D721Med (cell line): ENCODE data around the gene SLC22A15.
"Not testable (repeated sequence)": the region's sequence is repeated elsewhere in the genome, so short reads cannot be mapped to it uniquely, and the experiment has no call there.

Source experiments
- DNase-seq: peaks from one replicate; pipeline ENCODE4 v3.0.0; 2011; ENCODE audit warnings: low spot score; ENCODE audit not compliant: insufficient read length
- FAIRE-seq: peaks from 2 replicates; lab custom pipeline; 2011; peaks lifted over from hg19 to GRCh38; lab: Jason Lieb, UNC
- CTCF ChIP-seq: IDR thresholded peaks from 2 replicates; pipeline ENCODE4 v1.5.1; 2012; ENCODE audit warnings: mild to moderate bottlenecking, control low read depth; ENCODE audit not compliant: insufficient read depth; ENCODE audit errors: missing control alignments

SLC22A15 gene

GRCh38 chr1:115980998-115981993 is 5.0 kb downstream of the SLC22A15 start:
- FAIRE-seq (no peak), DNase-seq (no peak)
- TF ChIP-seq CTCF = peak; percentile 72

- FAIRE-seq = no peak
- no peak for TF ChIP-seq CTCF
- no peak for DNase-seq
Observed at GRCh38 chr1:115982400-115982799, 6.1 kb downstream of the SLC22A15 start.

GRCh38 chr1:115983584-115983983 is 7.3 kb downstream of the SLC22A15 start:
- FAIRE-seq = no peak
- no peak for DNase-seq
- TF ChIP-seq CTCF = no peak

- DNase-seq (no peak), FAIRE-seq (no peak)
- TF ChIP-seq CTCF = no peak
Observed at GRCh38 chr1:115987623-115988022, 11.3 kb downstream of the SLC22A15 start.

GRCh38 chr1:115988953-115989352 is 12.6 kb downstream of the SLC22A15 start:
- no peak for TF ChIP-seq CTCF
- DNase-seq (no peak), FAIRE-seq (no peak)

- FAIRE-seq (no peak), DNase-seq (no peak)
- TF ChIP-seq CTCF = no peak
Observed at GRCh38 chr1:115989699-115990098, 13.4 kb downstream of the SLC22A15 start.

GRCh38 chr1:115991909-115992308 is 15.6 kb downstream of the SLC22A15 start:
- no peak for DNase-seq
- TF ChIP-seq CTCF = no peak
- FAIRE-seq = no peak

- FAIRE-seq, DNase-seq: not testable (repeated sequence)
Observed at GRCh38 chr1:115997921-115998320, 21.6 kb downstream of the SLC22A15 start.
